Neural cell (in vitro differentiated cells): ENCODE results near the gene CTDSP2. TPM values are rescaled to one million over a fixed set of nuclear protein-coding genes. Genes with fewer than 3 reads are reported as not detected.

Source experiments
- H2AFZ ChIP-seq: fragments of 200-600, 300-800 bp; sonication (generic), shearing (Covaris generic); 2 replicates; pipeline ENCODE4 v1.6.0; 2014; ENCODE audit warnings: low read depth, mild to moderate bottlenecking, antibody characterized with exemption, low read length, moderate library complexity
- H3F3A ChIP-seq: fragments of 200-600 bp; shearing (Covaris generic); 2 replicates; pipeline ENCODE4 v1.6.1; 2016; ENCODE audit warnings: mild to moderate bottlenecking, moderate library complexity, mixed read lengths, antibody characterized with exemption, low read length; ENCODE audit not compliant: insufficient read depth, poor library complexity, severe bottlenecking
- H3K27ac ChIP-seq: fragments of 200-600, 300-800 bp; sonication (generic), shearing (Covaris generic); 2 replicates; pipeline ENCODE4 v1.5.1; 2014; ENCODE audit warnings: mild to moderate bottlenecking, low read length, moderate library complexity
- H3K27me3 ChIP-seq: fragments of 300-800, 200-600 bp; sonication (generic), shearing (Covaris generic); 2 replicates; pipeline ENCODE4 v1.6.0; 2014; ENCODE audit warnings: mild to moderate bottlenecking, low read depth, low read length, moderate library complexity; ENCODE audit not compliant: insufficient read depth
- H3K36me3 ChIP-seq: fragments of 300-800, 200-600 bp; sonication (generic), shearing (Covaris generic); 2 replicates; pipeline ENCODE4 v1.5.1; 2014; ENCODE audit warnings: mild to moderate bottlenecking, antibody characterized with exemption, low read length, moderate library complexity; ENCODE audit not compliant: insufficient read depth
- H3K4me2 ChIP-seq: fragments of 300-800, 200-600 bp; sonication (generic), shearing (Covaris generic); 2 replicates; pipeline ENCODE4 v1.6.0; 2014; ENCODE audit warnings: mild to moderate bottlenecking, low read length
- H3K4me3 ChIP-seq: fragments of 300-800, 200-600 bp; sonication (generic), shearing (Covaris generic); 2 replicates; pipeline ENCODE4 v1.5.1; 2014; ENCODE audit warnings: mild to moderate bottlenecking, low read length, moderate library complexity
- H3K79me2 ChIP-seq: fragments of 200-600 bp; shearing (Covaris generic); replicated peaks from 2 replicates; pipeline ENCODE4 v1.6.0; 2014; ENCODE audit warnings: mild to moderate bottlenecking, low read length, moderate library complexity; ENCODE audit not compliant: insufficient read depth
- H3K9ac ChIP-seq: fragments of 300-800, 200-600 bp; sonication (generic), shearing (Covaris generic); 2 replicates; pipeline ENCODE4 v1.6.1; 2016; ENCODE audit warnings: mild to moderate bottlenecking, low read length, mixed read lengths
- H3K9me2 ChIP-seq: fragments of 200-600 bp; shearing (Covaris generic); 2 replicates; pipeline ENCODE4 v1.6.1; 2016; ENCODE audit warnings: mild to moderate bottlenecking, low read length, mixed read lengths; ENCODE audit not compliant: insufficient read depth
- H3K9me3 ChIP-seq: fragments of 200-600, 300-800 bp; sonication (generic), shearing (Covaris generic); 2 replicates; pipeline ENCODE4 v1.6.1; 2016; ENCODE audit warnings: mild to moderate bottlenecking, mixed run types, low read length, moderate library complexity, mixed read lengths
- H4K20me1 ChIP-seq: fragments of 200-600 bp; shearing (Covaris generic); 2 replicates; pipeline ENCODE4 v1.6.1; 2016; ENCODE audit warnings: mild to moderate bottlenecking, mixed run types; ENCODE audit not compliant: insufficient read depth
- EP300 ChIP-seq: fragments of 450-650 bp; conservative IDR thresholded peaks from 2 replicates; pipeline ENCODE4 v1.6.1; 2014; ENCODE audit warnings: antibody characterized with exemption, mild to moderate bottlenecking, moderate library complexity; ENCODE audit not compliant: poor library complexity, severe bottlenecking
- EZH2 ChIP-seq: fragments of 200-600, 300-800 bp; shearing (Covaris generic), sonication (generic); IDR thresholded peaks from 2 replicates; pipeline ENCODE4 v1.6.1; 2014; ENCODE audit warnings: antibody characterized with exemption, low read length, borderline replicate concordance, mild to moderate bottlenecking; ENCODE audit not compliant: insufficient read depth, poor library complexity, severe bottlenecking
- MXI1 ChIP-seq: fragments of 450-650 bp; conservative IDR thresholded peaks from 2 replicates; pipeline ENCODE4 v1.6.1; 2014; ENCODE audit warnings: antibody characterized with exemption, mild to moderate bottlenecking; ENCODE audit not compliant: poor library complexity, severe bottlenecking
- POLR2AphosphoS5 ChIP-seq: IDR thresholded peaks from 2 replicates; pipeline ENCODE4 v1.6.1; 2012
- RAD21 ChIP-seq: fragments of 450-650 bp; conservative IDR thresholded peaks from 2 replicates; pipeline ENCODE4 v1.6.1; 2014; ENCODE audit warnings: antibody characterized with exemption, mild to moderate bottlenecking, moderate library complexity
- SMC3 ChIP-seq: fragments of 450-650 bp; conservative IDR thresholded peaks from 2 replicates; pipeline ENCODE4 v1.6.1; 2014; ENCODE audit warnings: antibody characterized with exemption, mild to moderate bottlenecking, moderate library complexity; ENCODE audit not compliant: poor library complexity
- TAF1 ChIP-seq: IDR thresholded peaks from 2 replicates; pipeline ENCODE4 v1.6.1; 2012; ENCODE audit warnings: low read depth
- polyA plus RNA-seq: library from polyadenylated mRNA; depleted of rRNA; stranded (reverse); fragments of >200 nt; gene quantifications from 2 replicates; pipeline ENCODE4 v1.2.3, GENCODE V29; 2014
- TF ChIP-seq, protein P1 (sequence below): fragments of 450-650 bp; IDR thresholded peaks from 2 replicates; pipeline ENCODE4 v1.5.1; 2014; ENCODE audit warnings: antibody characterized with exemption, mild to moderate bottlenecking, moderate library complexity; ENCODE audit not compliant: poor library complexity, severe bottlenecking
- TF ChIP-seq, protein P2 (sequence below): IDR thresholded peaks from 2 replicates; pipeline ENCODE4 v1.6.1; 2012; ENCODE audit warnings: borderline replicate concordance

Gene CTDSP2
- polyA plus RNA-seq, 1 donor from 2014 or later: 23.6 TPM

DNA sequence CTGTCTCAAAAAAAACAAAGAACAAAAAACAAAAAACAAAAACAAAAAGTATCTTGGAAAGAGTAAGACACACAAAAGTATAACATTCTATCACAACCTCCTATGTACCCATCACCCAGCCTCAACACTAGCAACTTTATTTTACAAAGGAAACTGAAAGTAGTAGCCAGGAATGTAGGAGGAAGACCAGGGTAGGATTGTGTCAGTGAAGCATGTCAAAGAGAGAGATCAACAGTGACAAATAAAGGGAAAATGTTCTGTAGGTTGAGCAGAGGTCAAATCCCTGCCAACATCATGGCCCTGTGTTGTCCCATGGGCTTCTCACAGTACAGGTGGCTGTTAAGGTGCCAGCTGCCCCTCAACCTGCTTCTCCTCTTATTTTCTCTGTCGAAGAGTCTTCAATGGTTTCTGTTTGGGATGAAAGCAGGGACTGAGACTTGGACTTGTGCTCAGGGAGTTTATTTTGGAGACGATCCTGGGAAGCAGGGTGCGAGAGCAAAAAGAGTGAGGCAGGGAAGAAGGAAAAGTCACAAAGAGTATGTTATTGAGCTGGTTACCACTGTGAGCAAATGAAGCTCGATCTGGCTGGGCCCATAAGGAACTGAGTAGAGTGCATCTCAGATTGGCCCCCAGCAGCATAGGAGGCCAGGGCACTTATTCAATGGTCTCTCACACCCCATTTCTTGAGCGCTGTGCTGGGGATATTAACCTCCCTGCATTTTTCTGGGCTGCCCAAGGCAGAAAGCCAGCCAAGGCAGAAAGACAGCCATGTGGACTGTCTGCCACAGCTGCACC is 29.4 kb upstream of the CTDSP2 start:
- Histone ChIP-seq H2AFZ (no peak overlapping the region), H3K27ac (no peak overlapping the region), H3K4me3 (no peak overlapping the region)

DNA sequence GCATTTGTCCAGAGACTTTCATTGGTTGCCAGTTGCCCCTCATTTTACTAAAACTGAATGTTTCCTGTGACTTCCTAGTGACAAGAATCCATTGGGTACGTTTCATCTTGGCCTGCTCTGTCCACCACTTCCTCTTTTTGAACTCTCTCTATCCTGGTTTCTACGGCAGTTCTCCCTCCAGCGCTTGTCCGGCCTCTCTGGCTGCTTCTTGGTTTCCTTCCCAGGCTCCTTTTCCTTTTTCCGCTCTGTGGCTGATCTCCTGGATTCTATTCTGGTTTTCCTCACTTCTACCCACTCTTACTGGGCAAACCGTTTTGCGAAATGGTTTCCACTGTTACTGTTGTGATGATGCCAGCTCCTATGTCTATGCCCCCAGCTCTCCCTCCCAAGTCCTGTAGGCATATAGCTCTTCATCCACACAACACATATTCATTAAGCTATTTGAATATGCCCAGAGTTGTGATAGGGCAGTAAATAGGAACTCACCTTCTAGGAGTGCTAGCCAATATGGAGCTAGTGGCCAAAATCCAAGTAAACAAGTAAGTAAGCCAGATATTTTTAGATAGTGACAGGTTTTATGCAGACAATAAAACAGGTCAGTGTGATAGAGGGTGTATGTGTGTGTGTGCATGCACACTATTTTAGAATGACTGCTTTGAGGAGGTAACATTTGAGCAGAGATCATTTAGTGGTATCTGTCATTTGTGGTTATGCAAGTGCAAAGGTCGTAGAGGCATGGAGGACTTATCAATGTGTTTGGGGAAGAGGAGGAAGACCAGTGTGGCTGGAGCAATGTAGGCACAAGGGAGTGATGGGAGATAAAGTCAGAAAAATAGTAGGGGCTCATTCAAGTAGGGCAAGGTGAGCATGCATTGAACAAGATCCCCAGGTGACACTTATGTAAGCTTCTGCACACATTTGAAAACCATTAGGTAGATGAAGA is 27.9 kb upstream of the CTDSP2 start:
- Histone ChIP-seq H3F3A (no peaks in the 10 kb centered on the region), H3K4me2 (no peak overlapping the region), H3K9ac (no peak overlapping the region), H4K20me1 (no peaks in the 10 kb centered on the region), H3K4me3 (no peak overlapping the region), H3K27ac (no peak overlapping the region), H3K27me3 (no peaks in the 10 kb centered on the region), H2AFZ (no peak overlapping the region), H3K79me2 (no peaks in the 10 kb centered on the region), H3K36me3 (no peaks in the 10 kb centered on the region), H3K9me2 (no peaks in the 10 kb centered on the region), H3K9me3 (no peaks in the 10 kb centered on the region)
- TF ChIP-seq, protein P1, sequence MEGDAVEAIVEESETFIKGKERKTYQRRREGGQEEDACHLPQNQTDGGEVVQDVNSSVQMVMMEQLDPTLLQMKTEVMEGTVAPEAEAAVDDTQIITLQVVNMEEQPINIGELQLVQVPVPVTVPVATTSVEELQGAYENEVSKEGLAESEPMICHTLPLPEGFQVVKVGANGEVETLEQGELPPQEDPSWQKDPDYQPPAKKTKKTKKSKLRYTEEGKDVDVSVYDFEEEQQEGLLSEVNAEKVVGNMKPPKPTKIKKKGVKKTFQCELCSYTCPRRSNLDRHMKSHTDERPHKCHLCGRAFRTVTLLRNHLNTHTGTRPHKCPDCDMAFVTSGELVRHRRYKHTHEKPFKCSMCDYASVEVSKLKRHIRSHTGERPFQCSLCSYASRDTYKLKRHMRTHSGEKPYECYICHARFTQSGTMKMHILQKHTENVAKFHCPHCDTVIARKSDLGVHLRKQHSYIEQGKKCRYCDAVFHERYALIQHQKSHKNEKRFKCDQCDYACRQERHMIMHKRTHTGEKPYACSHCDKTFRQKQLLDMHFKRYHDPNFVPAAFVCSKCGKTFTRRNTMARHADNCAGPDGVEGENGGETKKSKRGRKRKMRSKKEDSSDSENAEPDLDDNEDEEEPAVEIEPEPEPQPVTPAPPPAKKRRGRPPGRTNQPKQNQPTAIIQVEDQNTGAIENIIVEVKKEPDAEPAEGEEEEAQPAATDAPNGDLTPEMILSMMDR: no peak
- TF ChIP-seq TAF1: no peak
- no peak for TF ChIP-seq POLR2AphosphoS5
- TF ChIP-seq, protein P2, sequence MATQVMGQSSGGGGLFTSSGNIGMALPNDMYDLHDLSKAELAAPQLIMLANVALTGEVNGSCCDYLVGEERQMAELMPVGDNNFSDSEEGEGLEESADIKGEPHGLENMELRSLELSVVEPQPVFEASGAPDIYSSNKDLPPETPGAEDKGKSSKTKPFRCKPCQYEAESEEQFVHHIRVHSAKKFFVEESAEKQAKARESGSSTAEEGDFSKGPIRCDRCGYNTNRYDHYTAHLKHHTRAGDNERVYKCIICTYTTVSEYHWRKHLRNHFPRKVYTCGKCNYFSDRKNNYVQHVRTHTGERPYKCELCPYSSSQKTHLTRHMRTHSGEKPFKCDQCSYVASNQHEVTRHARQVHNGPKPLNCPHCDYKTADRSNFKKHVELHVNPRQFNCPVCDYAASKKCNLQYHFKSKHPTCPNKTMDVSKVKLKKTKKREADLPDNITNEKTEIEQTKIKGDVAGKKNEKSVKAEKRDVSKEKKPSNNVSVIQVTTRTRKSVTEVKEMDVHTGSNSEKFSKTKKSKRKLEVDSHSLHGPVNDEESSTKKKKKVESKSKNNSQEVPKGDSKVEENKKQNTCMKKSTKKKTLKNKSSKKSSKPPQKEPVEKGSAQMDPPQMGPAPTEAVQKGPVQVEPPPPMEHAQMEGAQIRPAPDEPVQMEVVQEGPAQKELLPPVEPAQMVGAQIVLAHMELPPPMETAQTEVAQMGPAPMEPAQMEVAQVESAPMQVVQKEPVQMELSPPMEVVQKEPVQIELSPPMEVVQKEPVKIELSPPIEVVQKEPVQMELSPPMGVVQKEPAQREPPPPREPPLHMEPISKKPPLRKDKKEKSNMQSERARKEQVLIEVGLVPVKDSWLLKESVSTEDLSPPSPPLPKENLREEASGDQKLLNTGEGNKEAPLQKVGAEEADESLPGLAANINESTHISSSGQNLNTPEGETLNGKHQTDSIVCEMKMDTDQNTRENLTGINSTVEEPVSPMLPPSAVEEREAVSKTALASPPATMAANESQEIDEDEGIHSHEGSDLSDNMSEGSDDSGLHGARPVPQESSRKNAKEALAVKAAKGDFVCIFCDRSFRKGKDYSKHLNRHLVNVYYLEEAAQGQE: no peak
- no peak for TF ChIP-seq MXI1
- TF ChIP-seq SMC3: no peak
- no peak for TF ChIP-seq EP300

More for the DNA sequence above, 29.4 kb upstream of the CTDSP2 start:
- Histone ChIP-seq H3K4me2 (no peak overlapping the region), H3F3A (no peaks in the 10 kb centered on the region), H3K9me2 (no peaks in the 10 kb centered on the region), H3K27me3 (no peaks in the 10 kb centered on the region), H3K9me3 (no peaks in the 10 kb centered on the region), H4K20me1 (no peaks in the 10 kb centered on the region), H3K9ac (no peak overlapping the region), H3K79me2 (no peaks in the 10 kb centered on the region), H3K36me3 (no peaks in the 10 kb centered on the region)
- TF ChIP-seq SMC3 (no peak), EZH2 (no peak), MXI1 (no peak), POLR2AphosphoS5 (no peak), TAF1 (no peak), EP300 (no peak), RAD21 (no peak)
- TF ChIP-seq, protein P1: no peak
- TF ChIP-seq, protein P2: no peak
